Heart left ventricle (tissue), 16 donors: ENCODE measurements around the gene PKN1. TPM values are rescaled to one million over a fixed set of nuclear protein-coding genes. Genes with fewer than 3 reads are reported as not detected.

Experiments used
- ATAC-seq, 4 donors: fragments of 200-7000 bp; cut with Tn5 transposase; one replicate each; pipeline ENCODE4 v1.9.1; 2020 to 2022; ENCODE audit warnings: moderate library complexity in 4 of 4, mild to moderate bottlenecking in 3 of 4, moderate number of reproducible peaks in 1 of 4
- DNase-seq, 5 donors: peaks; one replicate each; pipeline ENCODE4 v3.0.0-alpha.2; 2020
- H3K27ac ChIP-seq, 12 donors: fragments of 200-600 bp; sonication (generic) in 4 of 12; one replicate each; pipeline versions ENCODE4 v1.5.0 to v1.8.0; 2016 to 2022; ENCODE audit warnings: mild to moderate bottlenecking in 2 of 12
- H3K27me3 ChIP-seq, 9 donors: fragments of 200-600 bp; sonication (generic) in 2 of 9; one replicate each; pipeline versions ENCODE4 v1.5.1 to v1.8.0; 2016 to 2022; ENCODE audit warnings: mild to moderate bottlenecking in 3 of 9
- H3K36me3 ChIP-seq, 9 donors: fragments of 200-600 bp; sonication (generic) in 2 of 9; one replicate each; pipeline versions ENCODE4 v1.5.0 to v1.8.0; 2018 to 2022; ENCODE audit warnings: mild to moderate bottlenecking in 2 of 9
- H3K4me1 ChIP-seq, 12 donors: fragments of 200-600 bp; sonication (generic) in 4 of 12; one replicate each; pipeline versions ENCODE4 v1.5.0 to v1.8.0; 2016 to 2022; ENCODE audit warnings: mild to moderate bottlenecking in 3 of 12
- H3K4me3 ChIP-seq, 12 donors: fragments of 200-600 bp; sonication (generic) in 4 of 12; one replicate each; pipeline versions ENCODE4 v1.5.0 to v1.8.0; 2017 to 2022; ENCODE audit warnings: mild to moderate bottlenecking in 9 of 12, moderate library complexity in 4 of 12
- H3K9me3 ChIP-seq, 12 donors: fragments of 200-600 bp; sonication (generic) in 4 of 12; one replicate each; pipeline versions ENCODE4 v1.5.0 to v1.8.0; 2016 to 2022; ENCODE audit warnings: mild to moderate bottlenecking in 1 of 12
- CTCF ChIP-seq, 12 donors: fragments of 200-600 bp; sonication (generic) in 4 of 12; IDR thresholded peaks; one replicate each; pipeline versions ENCODE4 v1.5.0 to v1.8.0; 2018 to 2022; ENCODE audit warnings: antibody characterized with exemption in 12 of 12, mild to moderate bottlenecking in 5 of 12
- POLR2A ChIP-seq, 2 donors: fragments of 450-650 bp; IDR thresholded peaks; one replicate each; pipeline ENCODE4 v1.6.1; 2017; ENCODE audit warnings: antibody characterized with exemption in 2 of 2, mild to moderate bottlenecking in 2 of 2, moderate library complexity in 2 of 2
- WGBS, 4 donors: extraction: QIAGEN DNeasy Blood & Tissue Kit in 2 of 4; methylation state at CpG; one replicate each; pipeline versions ENCODE4 v1.1.5 to v1.1.7; 2013 to 2018; 5-methylcytosine and 5-hydroxymethylcytosine counted together
- intact Hi-C, 10 donors: fragments of 100-400 bp; cut with DNase I; formaldehyde crosslinking; loops; one replicate each; pipeline versions ENCODE4 v1.11.1 to v1.14.2; 2022
- polyA plus RNA-seq, 2 donors: library from polyadenylated mRNA; stranded (reverse); fragments of 200-250 nt; gene quantifications; one replicate each; pipeline ENCODE4 v1.2.3, GENCODE V29; 2013
- total RNA-seq, 9 donors: library from RNA; depleted of rRNA in 2 of 9; stranded (reverse); fragments of >200 nt in 2 of 9; fragmentation: NEBNext Ultra II Directional in 3 of 9; extraction: Animal tissue kit (Norgen Biotek cat#: 25700) in 3 of 9; gene quantifications; one replicate each; pipeline versions ENCODE4 v1.1.0 to v1.2.4, GENCODE V29; 2016 to 2023
- donor health status: ischemic (EF 13 %, LVEDD 7.1; RV severe dilation, severe dysfunction).
- donor health status: healthy with polysubstance abuse.
- donor health status: DM: no; HTN: yes; CAD: no.
- donor health status: DM: no; HTN: no; CAD: no.
- donor health status: ischemic (EF 25% LVEDD 6.9; RV normal size, moderate dysfunction).
- donor health status: ischemic (EF 25% LVEDD 5.7; RV mildly dilated, moderate dysfunction).
- donor health status: healthy.
- donor health status: DM: yes; HTN: yes; CAD: no.
- donor health status: ischemic (EF 35%, LVEDD 5.7; RV mildly dilated, moderate dysfunction).
- donor health status: nonischemic (EF 11% LVEDD 7.7; RV severe dilation, severe dysfunction).
- donor health status: DM: yes; HTN: yes; CAD: no.
- donor health status: PGD.
- donor health status: ischemic (EF 29% LVEDD 5.4; RV normal size, mild dysfunction).
- donor health status: nonischemic (EF 23%, LVEDD 6.1; RV moderate dilation, normal function).

Gene PKN1
- total and polyA plus RNA-seq, 11 donors = 109 to 206 (median 131) TPM

GRCh38 chr19:14410091-14411051, 22.7 kb upstream of the PKN1 start:
- Histone ChIP-seq H3K36me3 (peaks cover 2 to 90% (median 74%) of the 10 kb centered on the region in 9 donors), H3K27ac (peak overlapping the region in 1 of 12 donors; percentile 20), H3K9me3 (no peaks in the 10 kb centered on the region), H3K4me3 (no peak overlapping the region), H3K4me1 (peaks cover 0 to 57% (median 15%) of the 10 kb centered on the region in 12 donors), H3K27me3 (no peaks in the 10 kb centered on the region)
- TF ChIP-seq POLR2A (IDR thresholded peaks at IDR 0.05) = no peak
- no peak for TF ChIP-seq CTCF (IDR thresholded peaks at IDR 0.05)
- DNase-seq (no peak), ATAC-seq (no peak)
- WGBS, 4 donors = 86 to 89% (median 88%) methylated on average over 31 to 44 of the region's 44 CpGs
- intact Hi-C loops = no loop called here

DNA sequence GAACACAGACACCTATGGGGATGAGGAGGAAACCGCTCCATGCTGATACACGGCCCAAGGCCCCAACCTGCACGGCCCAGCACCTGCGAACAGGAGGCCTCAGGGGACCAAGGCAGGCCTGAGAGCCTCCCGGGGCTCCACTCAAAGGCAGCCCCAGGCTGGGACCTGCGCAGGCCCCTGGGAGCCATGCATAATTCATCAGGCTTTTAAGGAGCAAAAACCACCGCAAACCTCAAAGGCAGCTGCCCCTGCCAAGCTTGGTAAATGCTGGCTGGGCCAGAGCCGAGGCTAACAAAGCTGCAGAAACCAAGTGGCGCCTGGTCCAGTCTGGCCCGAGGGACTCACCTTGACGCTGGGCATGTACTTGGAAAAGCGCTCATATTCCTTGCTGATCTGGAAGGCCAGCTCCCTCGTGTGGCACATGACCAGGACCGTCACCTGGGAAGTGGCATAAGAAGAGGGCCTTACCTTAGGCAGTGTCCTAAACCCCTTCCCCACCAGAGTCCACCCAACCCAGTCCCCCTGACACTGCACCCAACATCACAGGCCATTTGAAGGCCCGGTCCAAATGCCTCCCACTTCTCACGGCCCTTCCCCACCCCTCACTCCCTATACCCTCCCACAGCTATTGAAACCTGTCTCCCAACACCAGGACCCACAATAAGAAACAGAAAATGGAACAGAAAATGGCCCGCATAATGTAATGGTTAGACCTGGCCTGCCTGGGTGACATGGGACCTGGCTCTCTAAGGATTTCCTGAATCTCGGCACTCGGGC, 21.8 kb upstream of the PKN1 start:
- H3K4me1 ChIP-seq = peaks cover 0 to 60% (median 19%) of the 10 kb centered on the region in 12 donors
- intact Hi-C loops = no loop called here
- peaks cover 2 to 85% (median 68%) of the 10 kb centered on the region in 9 donors for H3K36me3 ChIP-seq
- ATAC-seq (no peak), DNase-seq (no peak)
- no peaks in the 10 kb centered on the region for H3K27me3 ChIP-seq
- no peak for TF ChIP-seq POLR2A (IDR thresholded peaks at IDR 0.05)
- TF ChIP-seq CTCF (IDR thresholded peaks at IDR 0.05) = no peak
- peak overlapping the region in 1 of 12 donors; percentile 20 for H3K27ac ChIP-seq
- H3K9me3 ChIP-seq = no peaks in the 10 kb centered on the region
- H3K4me3 ChIP-seq = no peak overlapping the region
- WGBS, 4 donors = 88 to 91% (median 90%) methylated on average over 14 to 19 of the region's 19 CpGs

DNA sequence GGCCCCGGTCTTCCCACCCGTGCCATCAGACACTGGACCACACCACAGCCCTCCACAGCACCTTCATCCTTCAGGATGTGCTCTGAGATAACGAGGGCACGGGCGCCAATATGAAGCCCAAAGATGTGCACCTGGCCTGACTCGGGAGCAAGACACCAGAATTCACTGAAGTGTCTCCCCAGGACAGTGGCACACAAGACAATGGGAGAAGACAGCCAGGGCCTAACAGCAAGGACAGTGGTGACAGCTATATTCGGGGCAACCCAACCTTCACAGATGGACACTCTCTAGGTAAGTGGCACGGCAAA, 21.2 kb upstream of the PKN1 start:
- peaks cover 0 to 65% (median 21%) of the 10 kb centered on the region in 12 donors for H3K4me1 ChIP-seq
- no peaks in the 10 kb centered on the region for H3K9me3 ChIP-seq
- H3K4me3 ChIP-seq = no peak overlapping the region
- peaks cover 2 to 84% (median 62%) of the 10 kb centered on the region in 9 donors for H3K36me3 ChIP-seq
- no peak for ATAC-seq
- H3K27me3 ChIP-seq = no peaks in the 10 kb centered on the region
- no peak for TF ChIP-seq CTCF (IDR thresholded peaks at IDR 0.05)
- no peak for TF ChIP-seq POLR2A (IDR thresholded peaks at IDR 0.05)
- WGBS, 4 donors = 88 to 94% (median 91%) methylated on average over 8 of the region's 8 CpGs
- no peak overlapping the region for H3K27ac ChIP-seq
- DNase-seq = no peak
- intact Hi-C loops = no loop called here
